ENCODE data around the gene CD300C.
"Not testable (repeated sequence)": the region's sequence is repeated elsewhere in the genome, so short reads cannot be mapped to it uniquely, and the experiment has no call there.

CD300C gene

GRCh38 chr17:74531231-74531761 is 14.6 kb downstream of the CD300C start, which contains the start of gene CD300LB:
Gene CD300LB (minus strand): TSS chr17:74531475. CDS start chr17:74531350, 125 bp downstream.
- no peak for DNase-seq (ENCODE audit: low read depth)

- no peak for DNase-seq (ENCODE audit: low read depth)
Measured at GRCh38 chr17:74530831-74531150, 15.1 kb downstream of the CD300C start.

GRCh38 chr17:74529243-74529642 is 16.7 kb downstream of the CD300C start:
- no peak for DNase-seq (ENCODE audit: low read depth)

GRCh38 chr17:74528491-74529199 is 17.3 kb downstream of the CD300C start:
- no peak for DNase-seq (ENCODE audit: low read depth)

- DNase-seq (ENCODE audit: low read depth) = no peak
Measured at GRCh38 chr17:74527756-74528155, 18.2 kb downstream of the CD300C start.

- DNase-seq (ENCODE audit: low read depth) = no peak
Measured at GRCh38 chr17:74527081-74527480, 18.8 kb downstream of the CD300C start.

GRCh38 chr17:74526681-74527080 is 19.2 kb downstream of the CD300C start:
- no peak for DNase-seq (ENCODE audit: low read depth)

- no peak for DNase-seq (ENCODE audit: low read depth)
Measured at GRCh38 chr17:74525781-74526288, 20.1 kb downstream of the CD300C start.

GRCh38 chr17:74525465-74525725 is 20.5 kb downstream of the CD300C start:
- DNase-seq (ENCODE audit: low read depth) = no peak

- DNase-seq (ENCODE audit: low read depth) = no peak
Measured at GRCh38 chr17:74524653-74525464, 21.1 kb downstream of the CD300C start.

- DNase-seq (ENCODE audit: low read depth) = no peak
Measured at GRCh38 chr17:74523308-74523707, 22.6 kb downstream of the CD300C start.

- DNase-seq (ENCODE audit: low read depth) = no peak
Measured at GRCh38 chr17:74522381-74523105, 23.4 kb downstream of the CD300C start.

GRCh38 chr17:74521701-74522201 is 24.2 kb downstream of the CD300C start:
- no peak for DNase-seq (ENCODE audit: low read depth)

GRCh38 chr17:74520790-74521480 is 25.0 kb downstream of the CD300C start:
- DNase-seq (ENCODE audit: low read depth) = no peak

GRCh38 chr17:74520016-74520434 is 25.9 kb downstream of the CD300C start:
- DNase-seq (ENCODE audit: low read depth) = no peak

GRCh38 chr17:74518413-74518981 is 27.4 kb downstream of the CD300C start:
- DNase-seq (ENCODE audit: low read depth) = not testable (repeated sequence)

- DNase-seq (ENCODE audit: low read depth) = no peak
Measured at GRCh38 chr17:74516561-74517328, 29.2 kb downstream of the CD300C start.

- no peak for DNase-seq (ENCODE audit: low read depth)
Measured at GRCh38 chr17:74515941-74516340, 30.0 kb downstream of the CD300C start.

GRCh38 chr17:74514632-74515334 is 31.1 kb downstream of the CD300C start:
- DNase-seq (ENCODE audit: low read depth) = no peak

Data from ELR (cell line).